HG03103 (cell line): ENCODE results near the gene MYBPC1.

ENCODE experiments used
- ATAC-seq: cut with Tn5 transposase; IDR thresholded peaks from one replicate; pipeline ENCODE4 v1.9.1; 2021; ENCODE audit warnings: low read depth; ENCODE audit not compliant: unreplicated experiment

The MYBPC1 gene

DNA sequence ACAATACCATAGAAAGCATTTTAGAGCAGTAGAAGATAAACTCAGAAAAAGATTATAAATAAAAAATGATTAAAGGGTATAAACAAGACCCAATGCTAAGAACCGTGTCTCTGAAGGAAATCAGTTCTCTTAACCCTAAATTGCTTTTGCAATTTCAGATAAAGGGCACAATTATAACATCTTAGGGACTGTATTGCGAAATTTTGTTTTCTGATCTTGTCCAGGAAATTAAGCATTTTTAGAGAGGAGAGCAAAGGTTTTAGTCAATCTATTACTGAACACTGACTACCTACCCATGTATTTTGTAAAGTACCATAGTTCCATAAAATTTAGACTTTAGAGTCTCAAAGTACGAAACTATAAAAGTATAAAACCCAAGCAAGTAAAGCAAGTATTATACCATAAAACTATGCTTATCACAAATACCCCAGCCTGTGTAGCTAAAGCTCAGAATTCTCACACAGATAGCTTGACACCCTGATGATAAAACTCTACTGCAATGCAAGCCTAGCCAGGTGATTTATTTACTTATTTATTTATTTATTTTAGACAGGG, 95.8 kb downstream of the MYBPC1 start:
- ATAC-seq, result no peak

DNA sequence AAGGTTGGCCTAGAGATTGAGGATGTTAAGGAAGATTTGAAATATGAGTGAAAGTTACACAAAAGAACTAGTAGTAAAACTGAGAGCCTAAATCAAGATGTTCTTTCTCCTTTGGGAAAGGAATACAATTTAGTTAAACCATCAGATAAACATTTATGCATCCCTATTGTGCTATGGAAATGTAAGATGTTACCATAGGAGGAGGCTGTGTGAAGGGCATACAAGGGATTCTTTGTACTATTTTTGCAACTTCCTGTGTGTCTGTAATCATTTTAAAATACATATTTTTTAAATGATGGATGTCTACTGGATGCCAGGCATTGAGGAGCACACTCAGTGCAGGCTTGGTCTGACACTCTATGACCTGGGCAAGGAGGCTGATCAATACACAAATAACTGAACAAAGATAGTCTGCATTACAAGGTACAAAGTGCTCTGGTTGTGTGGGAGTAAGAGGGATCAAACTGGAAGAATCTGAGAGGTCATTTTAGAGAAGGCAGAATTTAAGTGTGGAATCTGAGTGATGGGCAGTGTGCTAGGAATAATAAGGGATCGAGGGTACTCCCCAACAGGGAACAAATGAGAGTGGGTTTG, 96.8 kb downstream of the MYBPC1 start:
- ATAC-seq, result no peak

DNA sequence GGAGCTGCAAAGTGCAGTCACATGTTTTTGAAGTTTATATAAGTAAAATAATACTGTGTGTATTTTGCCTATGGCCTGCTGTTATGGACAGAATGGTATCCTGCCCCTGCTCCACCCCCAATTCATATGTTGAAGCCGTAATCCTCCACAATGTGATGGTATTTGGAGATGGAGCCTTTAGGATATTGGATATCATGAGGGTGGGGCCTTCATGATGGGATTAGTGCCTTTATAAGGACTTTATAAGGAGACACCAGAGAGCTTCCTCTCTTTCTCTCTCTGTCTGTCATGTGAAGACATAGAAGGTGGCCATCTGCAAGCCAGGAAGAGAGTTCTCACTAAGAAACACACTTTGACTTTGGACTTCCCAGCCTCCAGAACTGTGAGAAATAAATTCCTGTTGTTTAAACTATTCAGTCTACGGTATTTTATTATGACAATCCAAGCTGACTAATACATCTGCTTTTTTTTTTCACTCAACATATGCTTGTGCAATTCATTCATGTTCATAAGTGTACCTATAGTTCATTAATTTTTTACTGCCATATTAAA, 99.6 kb downstream of the MYBPC1 start:
- ATAC-seq, result no peak

DNA sequence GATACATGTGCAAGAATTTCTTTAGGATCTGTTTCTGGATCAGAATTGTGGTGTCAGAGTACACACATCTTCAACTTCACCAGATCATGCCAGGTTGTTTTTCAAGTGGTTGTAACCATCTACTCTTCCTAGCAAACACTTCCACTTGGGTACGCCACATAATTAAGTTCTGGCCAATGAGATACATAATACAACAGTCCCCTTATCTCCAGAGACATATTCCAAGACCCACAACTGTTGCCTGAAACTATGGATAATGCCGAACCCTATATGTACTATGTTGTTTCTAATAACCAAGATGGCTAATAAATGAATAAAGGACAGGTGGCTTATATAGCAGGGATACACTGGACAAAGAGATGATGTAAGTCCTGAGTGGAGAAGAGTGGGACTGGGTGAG, 100.2 kb downstream of the MYBPC1 start:
- ATAC-seq, result no peak

DNA sequence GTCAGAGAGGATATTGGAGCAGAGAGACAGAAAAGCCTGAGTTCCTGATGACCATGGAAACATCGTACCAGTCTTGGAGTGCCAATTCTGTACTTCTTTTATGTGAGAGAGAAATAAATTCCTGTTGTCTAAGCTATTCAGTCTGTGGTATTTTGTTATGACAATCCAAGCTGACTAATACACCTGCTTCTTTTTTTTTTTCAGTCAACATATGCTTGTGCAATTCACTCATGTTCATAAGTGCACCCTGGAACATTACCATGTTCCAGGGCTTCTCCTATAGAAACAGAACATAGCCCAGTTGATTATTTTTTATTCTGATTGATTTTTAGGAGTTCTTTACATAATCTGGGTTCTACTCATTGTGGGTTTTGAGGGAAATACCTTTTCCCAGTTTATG, 100.9 kb downstream of the MYBPC1 start:
- no peak for ATAC-seq

DNA sequence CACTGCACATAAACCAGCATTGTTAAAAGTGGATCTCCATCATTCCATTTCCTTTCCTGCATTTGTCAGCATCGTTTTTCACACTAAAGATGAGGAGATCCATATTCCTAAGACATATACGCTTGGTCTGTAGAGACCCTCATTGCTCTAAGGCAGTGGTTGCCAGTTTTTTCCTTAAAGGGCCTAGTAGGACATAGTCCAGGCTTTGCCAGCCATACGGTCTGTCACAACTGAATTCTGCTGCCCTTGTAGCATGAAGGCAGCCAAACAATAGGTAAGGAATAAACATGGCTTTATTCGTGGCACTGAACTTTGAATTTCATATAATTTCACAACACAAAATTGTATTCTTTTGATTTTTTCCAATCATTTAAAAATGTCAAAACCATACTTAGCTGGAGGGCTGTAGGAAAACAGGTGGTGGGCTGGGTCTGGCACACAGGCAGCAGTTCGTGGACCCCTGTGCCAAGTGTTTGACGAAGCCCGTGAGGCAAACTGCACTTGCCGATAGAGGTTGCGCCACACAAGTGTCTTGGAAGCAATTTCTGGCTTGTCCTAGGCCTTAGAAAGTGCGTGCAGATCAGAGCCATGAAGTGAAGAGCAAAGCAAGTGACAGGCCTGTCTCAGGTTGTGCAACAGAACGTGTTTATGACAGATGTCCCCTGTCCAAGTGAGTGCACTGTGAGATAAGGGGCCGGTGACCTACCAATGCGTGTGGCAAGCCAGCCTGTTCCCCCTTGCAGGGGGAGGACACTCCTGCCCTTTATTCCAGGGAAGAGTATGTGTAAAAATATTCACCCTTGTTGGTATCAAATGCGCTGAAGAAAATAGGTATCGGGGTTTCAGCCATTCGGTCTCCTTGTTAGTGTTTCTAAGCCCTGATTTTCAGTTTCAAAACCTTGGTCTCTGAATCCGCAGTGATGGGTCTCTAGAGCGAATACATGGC, 101.8 kb downstream of the MYBPC1 start:
- no peak for ATAC-seq

DNA sequence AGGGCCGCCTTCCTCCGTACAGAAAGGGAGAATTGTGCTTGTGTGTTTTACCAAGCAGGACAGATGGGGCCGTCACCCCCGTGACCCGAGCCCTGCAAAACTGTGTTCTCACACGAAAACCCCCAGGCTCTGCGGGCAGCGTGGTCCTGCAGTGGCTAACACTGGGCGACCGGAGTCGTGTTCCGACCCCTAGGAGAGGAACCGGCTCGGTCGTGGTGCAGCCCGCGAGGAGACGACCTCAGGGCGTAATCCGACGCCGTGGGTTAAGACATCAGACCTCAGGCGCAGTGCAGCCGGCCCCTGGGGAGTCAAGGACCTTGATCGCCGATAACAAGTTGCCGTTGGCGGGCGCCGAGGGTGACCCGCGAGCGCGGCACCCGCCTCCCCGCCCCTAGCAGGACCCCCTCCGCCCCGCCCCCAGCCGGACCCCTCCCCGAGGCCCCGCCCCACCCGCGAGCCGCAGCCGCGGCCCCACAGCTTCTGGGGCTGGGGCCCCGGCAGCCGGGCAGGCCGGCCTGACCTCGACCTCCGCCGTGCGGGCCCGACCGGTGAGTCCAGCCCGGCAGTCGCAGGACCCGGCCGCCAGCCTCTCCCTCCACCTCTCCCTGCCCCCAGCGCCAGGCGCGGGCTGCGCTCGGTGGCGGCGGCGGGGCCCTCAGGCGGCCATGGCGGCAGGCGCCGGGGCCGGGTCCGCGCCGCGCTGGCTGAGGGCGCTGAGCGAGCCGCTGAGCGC, 102.6 kb downstream of the MYBPC1 start, which contains the start of gene CHPT1:
Gene CHPT1 (plus strand): TSS at position 444 of the 733 bp plus-strand sequence. CDS start 222 bp downstream, at position 666.
- peak; percentile 53 for ATAC-seq

DNA sequence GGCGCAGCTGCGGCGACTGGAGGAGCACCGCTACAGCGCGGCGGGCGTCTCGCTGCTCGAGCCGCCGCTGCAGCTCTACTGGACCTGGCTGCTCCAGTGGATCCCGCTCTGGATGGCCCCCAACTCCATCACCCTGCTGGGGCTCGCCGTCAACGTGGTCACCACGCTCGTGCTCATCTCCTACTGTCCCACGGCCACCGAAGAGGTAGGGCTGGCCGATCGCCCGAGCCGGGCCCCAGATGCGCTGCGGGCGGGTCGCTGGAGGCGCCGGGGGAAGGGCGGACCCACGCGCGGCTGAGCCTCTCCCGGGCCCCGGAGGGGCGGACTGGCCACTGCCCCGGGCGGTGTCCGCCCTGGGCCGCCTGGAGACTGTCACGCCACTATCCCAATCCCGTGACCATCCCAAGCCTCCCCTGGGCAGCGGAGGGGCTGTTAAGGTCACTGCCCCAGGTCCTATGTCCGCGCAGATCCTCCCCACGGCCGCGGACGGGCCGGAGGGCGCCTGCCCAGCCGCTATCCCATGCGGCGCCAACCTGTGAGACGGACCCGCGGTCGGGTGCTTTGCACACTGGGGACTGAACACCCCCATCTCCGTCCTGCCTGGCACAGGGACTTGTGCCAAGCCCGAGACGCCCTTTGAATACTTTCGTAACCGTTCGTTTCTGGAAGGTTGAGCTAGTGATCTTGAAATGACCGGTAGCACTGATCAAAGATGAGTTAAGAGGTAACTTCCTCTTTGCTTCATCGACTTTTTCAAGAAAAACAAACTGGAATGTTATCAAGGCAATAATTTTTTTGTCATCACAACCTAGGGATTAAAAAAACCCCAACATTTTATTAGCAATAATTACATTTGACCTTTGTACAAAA, 103.4 kb downstream of the MYBPC1 start:
- peak; percentile 22 for ATAC-seq

DNA sequence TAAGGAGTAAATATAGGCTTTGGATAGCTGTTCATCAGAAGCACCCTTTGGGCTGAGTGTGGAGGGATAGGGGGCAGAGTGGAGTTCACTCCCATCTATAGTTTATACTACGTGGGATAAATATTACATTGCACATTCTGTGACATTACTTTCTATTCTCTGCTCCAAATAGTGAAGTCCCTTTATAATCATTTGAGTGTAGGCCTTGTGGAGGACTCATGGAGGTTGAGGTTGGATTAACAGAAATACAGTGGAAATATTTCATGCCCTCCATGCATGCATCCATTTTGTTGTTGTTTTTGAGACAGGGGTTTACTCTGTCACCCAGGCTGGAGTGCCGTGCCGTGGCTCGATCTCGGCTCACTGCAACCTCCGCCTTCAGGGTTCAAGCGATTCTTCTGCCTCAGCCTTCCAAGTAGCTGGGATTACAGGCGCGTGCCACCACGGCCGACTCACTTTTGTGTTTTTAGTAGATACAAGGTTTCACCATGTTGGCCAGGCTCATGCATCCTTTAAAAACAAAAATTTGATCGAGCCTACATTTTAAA, 104.1 kb downstream of the MYBPC1 start:
- no peak for ATAC-seq

DNA sequence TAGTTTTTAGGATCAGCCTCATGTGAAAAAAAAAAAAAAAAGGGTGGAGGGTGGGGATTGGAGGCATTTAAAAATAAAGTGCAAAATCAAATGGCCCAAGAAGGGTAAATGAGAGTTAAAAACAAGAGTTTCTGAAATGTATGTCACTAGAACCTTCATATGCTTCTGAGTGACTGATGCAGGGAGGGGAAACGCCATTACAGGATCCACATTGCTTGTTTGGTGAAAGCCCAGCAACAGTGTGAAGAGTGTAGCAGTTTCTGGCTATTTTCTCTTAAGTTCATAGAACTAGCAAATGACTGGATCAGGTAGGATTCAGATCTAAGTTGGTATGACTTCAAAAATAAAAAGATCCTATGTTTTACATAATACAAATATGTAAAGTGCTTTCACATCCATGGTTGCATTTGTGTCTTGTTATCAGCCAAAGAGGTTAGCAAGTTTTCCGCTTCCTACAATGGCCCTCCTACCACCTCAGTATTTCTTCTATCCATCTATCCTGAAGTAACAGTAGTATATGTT, 105.6 kb downstream of the MYBPC1 start:
- ATAC-seq, result no peak

DNA sequence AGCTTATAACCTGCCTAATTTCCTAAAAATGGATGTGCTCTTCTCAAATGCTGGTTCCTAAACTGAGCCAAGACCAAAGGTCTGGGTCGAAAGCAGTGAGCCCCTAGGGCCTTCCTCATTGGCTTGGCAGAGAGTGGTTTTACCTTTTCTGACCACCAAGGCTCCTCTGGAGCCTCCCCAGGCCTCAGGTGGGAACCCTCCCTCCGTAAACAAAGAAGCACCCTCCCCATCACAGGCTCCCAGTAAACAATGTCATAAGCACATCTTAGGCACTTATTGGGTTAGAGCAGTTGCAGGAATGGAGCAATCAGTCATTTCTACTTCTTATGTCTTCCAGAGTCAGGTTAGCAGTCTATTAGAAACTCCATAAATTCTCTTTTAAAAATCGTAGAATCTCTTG, 108.7 kb downstream of the MYBPC1 start:
- ATAC-seq, result no peak

DNA sequence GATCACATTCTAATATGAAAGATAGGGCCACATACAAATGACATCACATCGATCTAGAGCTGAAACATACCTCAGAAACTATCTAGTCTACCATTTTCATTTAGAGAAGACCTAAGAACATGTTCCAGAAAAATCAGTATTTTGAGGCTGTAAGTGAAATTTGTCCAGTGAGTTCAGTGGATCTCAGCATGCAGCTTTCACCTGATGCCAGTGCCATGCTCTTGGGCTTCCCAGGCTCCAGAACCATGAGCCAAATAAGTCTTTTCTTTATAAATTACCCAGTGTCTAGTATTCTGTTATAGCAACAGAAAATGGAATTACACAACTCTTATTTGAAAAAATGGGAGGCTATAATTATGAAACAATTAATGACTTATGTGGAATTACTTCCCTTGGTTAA, 111.6 kb downstream of the MYBPC1 start:
- no peak for ATAC-seq

DNA sequence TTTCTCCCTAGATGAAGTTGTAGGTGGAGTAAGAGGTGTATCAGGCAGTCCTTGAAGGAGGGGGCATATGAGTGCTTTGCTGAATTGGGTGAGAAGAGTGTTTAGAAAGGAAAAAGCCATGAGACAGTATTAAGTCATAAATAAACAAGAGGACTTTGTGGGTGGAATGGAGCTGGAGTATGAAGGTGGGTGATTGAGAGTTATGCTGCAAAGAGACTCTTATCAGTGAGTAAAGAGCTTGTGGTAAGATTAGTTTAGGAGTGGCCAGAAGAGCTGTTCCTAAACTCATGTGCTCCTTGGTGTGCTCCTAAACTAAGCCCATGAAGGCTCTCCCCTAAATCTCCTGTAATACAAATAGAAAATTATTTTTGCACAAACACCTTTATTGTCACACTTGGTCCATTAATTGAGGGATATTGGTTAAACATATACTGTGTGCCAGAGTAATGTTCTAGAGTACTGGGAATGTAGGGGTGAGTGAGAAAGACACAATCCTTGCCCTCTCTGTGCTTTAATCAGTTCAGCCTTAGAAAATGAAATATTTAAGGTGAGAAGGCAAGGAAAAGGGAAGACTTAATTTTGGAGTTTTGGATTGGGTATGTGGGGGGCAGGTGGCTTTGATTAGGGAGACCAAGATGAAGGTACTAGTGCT, 112.5 kb downstream of the MYBPC1 start:
- ATAC-seq, result no peak

DNA sequence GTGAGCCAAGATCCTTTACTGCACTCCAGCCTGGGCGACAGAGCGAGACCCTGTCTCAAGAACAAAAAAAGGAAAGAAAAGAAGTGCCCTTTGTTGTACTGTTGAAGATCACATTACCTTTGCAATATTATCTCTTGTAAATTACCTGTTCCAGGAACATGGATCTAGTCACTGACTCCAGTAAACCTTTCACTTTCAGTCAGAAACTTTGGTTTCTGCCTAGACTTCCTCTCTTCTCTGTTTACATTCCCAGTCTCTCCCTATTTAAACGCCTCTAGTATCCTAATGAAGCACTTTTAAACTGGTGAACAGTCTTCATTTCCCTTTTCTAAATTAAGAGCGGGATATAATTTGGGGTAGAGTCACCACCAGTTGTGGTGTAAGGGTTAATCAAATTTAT, 115.5 kb downstream of the MYBPC1 start:
- no peak for ATAC-seq

DNA sequence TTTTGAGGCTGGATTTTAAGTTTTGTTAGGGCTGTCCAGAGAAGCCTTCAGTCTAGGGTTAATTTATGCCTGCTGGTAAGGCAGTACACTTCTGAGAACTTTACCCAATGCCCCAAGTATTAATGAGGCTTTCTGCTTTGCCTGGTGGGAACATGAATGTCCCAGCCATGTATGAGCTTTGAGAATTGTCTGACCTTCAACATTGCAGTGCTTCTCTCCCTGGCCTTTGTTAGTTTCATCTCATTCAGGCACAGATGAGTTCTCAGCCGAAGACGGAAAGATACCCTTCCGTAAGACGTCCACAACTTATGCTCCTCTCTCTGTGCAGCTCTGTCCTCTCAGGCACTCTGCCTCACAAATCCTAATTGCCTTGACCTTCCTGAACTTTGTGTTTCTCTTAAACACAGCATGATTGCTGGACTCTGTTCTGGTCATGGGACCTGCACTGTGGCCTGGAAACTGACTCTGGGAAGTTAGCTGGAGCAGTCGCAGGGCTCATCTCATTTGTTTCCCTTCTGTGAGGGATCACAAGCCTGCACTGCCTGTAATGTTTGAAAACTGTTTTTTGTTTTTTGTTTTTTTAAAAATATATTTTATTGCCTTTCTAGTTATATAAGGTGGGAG, 118.4 kb downstream of the MYBPC1 start:
- no peak for ATAC-seq

DNA sequence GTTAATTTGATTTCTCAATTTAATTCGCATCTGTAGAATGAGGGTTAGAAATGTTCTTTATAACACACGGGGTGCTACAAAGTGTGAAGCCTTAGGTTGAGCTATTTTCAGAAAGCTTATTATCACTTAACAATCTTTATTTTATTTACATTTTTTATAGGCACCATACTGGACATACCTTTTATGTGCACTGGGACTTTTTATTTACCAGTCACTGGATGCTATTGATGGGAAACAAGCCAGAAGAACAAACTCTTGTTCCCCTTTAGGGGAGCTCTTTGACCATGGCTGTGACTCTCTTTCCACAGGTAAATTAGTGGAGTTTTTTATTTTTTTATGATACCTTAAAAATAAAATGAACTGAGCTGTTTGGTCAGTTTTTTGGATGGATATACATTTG, 119.2 kb downstream of the MYBPC1 start:
- ATAC-seq, result no peak

DNA sequence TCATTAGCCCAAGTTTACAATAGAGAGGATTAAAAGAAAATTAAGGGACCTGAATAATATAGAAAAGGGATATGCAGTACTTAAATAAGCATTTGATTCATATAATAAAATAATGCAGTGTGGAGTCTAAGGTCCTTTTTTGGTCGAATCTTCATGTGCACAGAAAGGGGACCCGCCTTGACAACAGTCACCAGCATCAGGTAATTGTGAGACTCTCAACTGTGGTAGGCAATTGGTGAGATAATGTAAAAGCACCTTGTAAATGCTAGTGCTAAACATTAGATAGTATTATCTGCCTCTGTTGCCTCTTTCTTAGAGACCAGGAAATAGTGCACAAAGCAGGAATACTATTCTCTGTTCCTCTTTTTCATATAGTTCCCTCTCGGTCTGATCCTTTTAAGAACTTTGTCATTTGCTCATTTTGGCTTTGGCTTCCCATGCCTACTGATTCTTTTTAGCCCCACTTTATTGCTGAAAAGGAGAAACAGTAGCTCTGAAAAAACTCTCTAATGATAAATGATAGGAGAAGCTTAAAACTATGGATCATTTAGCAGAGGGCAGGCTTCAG, 120.2 kb downstream of the MYBPC1 start:
- no peak for ATAC-seq

DNA sequence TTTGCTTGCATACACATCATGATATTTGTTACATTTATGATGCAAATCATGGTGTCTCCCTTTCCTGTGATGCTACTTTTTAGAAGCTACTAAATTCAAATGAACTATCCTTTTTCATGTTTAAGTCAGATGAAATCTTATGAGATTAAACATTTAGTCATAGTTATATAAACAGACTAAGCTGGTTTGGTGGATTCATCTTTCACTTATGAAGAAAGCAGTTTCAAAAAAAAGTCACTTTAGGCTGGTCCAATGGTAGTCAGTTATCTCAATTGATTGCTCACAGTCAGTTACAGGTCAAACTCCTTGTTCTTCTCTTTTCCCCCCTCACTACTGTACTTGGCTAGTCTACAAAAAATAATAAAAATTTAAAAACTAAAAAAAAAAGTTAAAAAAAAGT, 124.8 kb downstream of the MYBPC1 start:
- no peak for ATAC-seq
